HepG2 (cell line): ENCODE data around the gene RAB3D. TPM values are rescaled to one million over a fixed set of nuclear protein-coding genes. Genes with fewer than 3 reads are reported as not detected.

Experiments used
- ATAC-seq: fragments of 200-7000 bp; cut with Tn5 transposase; 3 replicates; pipeline ENCODE4 v1.9.1; 2020; ENCODE audit warnings: mild to moderate bottlenecking, moderate library complexity
- BruUV-seq: library from RNA; stranded (reverse); fragments of 400-500 nt; replicated peaks from 2 replicates; lab custom pipeline; 2021; lab: Mats Ljungman, UMichigan
- CTCF ChIA-PET: fragments of 300-600 bp; formaldehyde crosslinking; extraction: SDS; loops from one replicate; lab custom pipeline; 2021; ENCODE audit warnings: low total read pairs, inconsistent platforms, low intra/inter-chr PET ratio; lab: Yijun Ruan, JAX
- POLR2A ChIA-PET: fragments of 350-600 bp; sonication (Branson Sonifier 250); formaldehyde crosslinking; loops from one replicate; lab custom pipeline; 2020; ENCODE audit warnings: antibody characterized with exemption, inconsistent platforms; lab: Yijun Ruan, JAX
- DNase-seq: peaks from one replicate; pipeline ENCODE4 v3.0.0-alpha.2; 2015; ENCODE audit warnings: low spot score
- FAIRE-seq: peaks from 3 replicates; lab custom pipeline; 2011; peaks lifted over from hg19 to GRCh38; lab: Jason Lieb, UNC
- H2AFZ ChIP-seq: one replicate; pipeline ENCODE4 v1.6.1; 2011; ENCODE audit warnings: low read length, inconsistent platforms
- H3K27ac ChIP-seq: fragments of 300-600 bp; 3 replicates; pipeline ENCODE4 v1.8.0; 2011; ENCODE audit warnings: mixed run types, mild to moderate bottlenecking, mixed read lengths, low read length, inconsistent platforms; ENCODE audit not compliant: insufficient read depth; ENCODE audit errors: extremely low read length
- H3K27me3 ChIP-seq, 2 experiments: fragments of 200-600 bp in 1 of 2; 2 replicates in 1 of 2; 3 replicates in 1 of 2; pipeline versions ENCODE4 v1.6.0 to v1.8.0; 2011; ENCODE audit warnings: low read length in 2 of 2, mild to moderate bottlenecking in 2 of 2, moderate library complexity in 2 of 2, inconsistent platforms in 1 of 2; ENCODE audit not compliant: insufficient read depth in 2 of 2, control insufficient read depth in 1 of 2
- H3K36me3 ChIP-seq, 2 experiments: fragments of 200-600 bp in 1 of 2; replicated peaks in 1 of 2; 2 replicates in 1 of 2; 3 replicates in 1 of 2; pipeline versions ENCODE4 v1.5.1 to v1.8.0; 2011; ENCODE audit warnings: low read length in 2 of 2, inconsistent platforms in 1 of 2; ENCODE audit not compliant: insufficient read depth in 2 of 2, control insufficient read depth in 1 of 2
- H3K4me1 ChIP-seq: 2 replicates; pipeline ENCODE4 v1.5.1; 2012; ENCODE audit warnings: low read length, inconsistent platforms; ENCODE audit not compliant: insufficient read depth
- H3K4me2 ChIP-seq: 2 replicates; pipeline ENCODE4 v1.6.0; 2011; ENCODE audit warnings: low read depth, low read length, inconsistent platforms
- H3K4me3 ChIP-seq, 3 experiments: fragments of 200-600 bp in 1 of 3; sonication (generic), shearing (Covaris generic) in 1 of 3; replicated peaks in 1 of 3; 2 replicates each; pipeline ENCODE4 v1.5.1; 2011 to 2016; ENCODE audit warnings: low read length in 3 of 3, inconsistent platforms in 2 of 3, low read depth in 2 of 3, mild to moderate bottlenecking in 2 of 3, control low read depth in 1 of 3, mixed read lengths in 1 of 3; ENCODE audit not compliant: insufficient read depth in 1 of 3
- H3K79me2 ChIP-seq: one replicate; pipeline ENCODE4 v1.6.1; 2011; ENCODE audit warnings: low read length, inconsistent platforms; ENCODE audit not compliant: insufficient read depth
- H3K9ac ChIP-seq: 2 replicates; pipeline ENCODE4 v1.6.0; 2011; ENCODE audit warnings: mild to moderate bottlenecking, low read depth, low read length, inconsistent platforms; ENCODE audit not compliant: insufficient read depth
- H3K9me3 ChIP-seq: 2 replicates; pipeline ENCODE4 v1.5.1; 2012; ENCODE audit warnings: mild to moderate bottlenecking, low read length
- H4K20me1 ChIP-seq: 2 replicates; pipeline ENCODE4 v1.6.0; 2011; ENCODE audit warnings: inconsistent platforms, mild to moderate bottlenecking, low read length, moderate library complexity; ENCODE audit not compliant: insufficient read depth
- ELF1 ChIP-seq: sonication (generic); formaldehyde crosslinking; IDR thresholded peaks from 2 replicates; pipeline ENCODE4 v1.4.0; 2020; ENCODE audit warnings: missing genetic modification reagents
- FOXO1 ChIP-seq: sonication (generic); formaldehyde crosslinking; IDR thresholded peaks from 2 replicates; pipeline ENCODE4 v1.4.0; 2020; ENCODE audit warnings: missing genetic modification reagents
- HDAC6 ChIP-seq: fragments of 200-600 bp; sonication (generic); IDR thresholded peaks from 2 replicates; pipeline ENCODE4 v1.7.0; 2017; ENCODE audit warnings: mild to moderate bottlenecking, antibody characterized with exemption, low read length, low read depth
- KDM6A ChIP-seq: IDR thresholded peaks from 2 replicates; pipeline ENCODE4 v1.6.1; 2016; ENCODE audit warnings: low read depth
- KLF11 ChIP-seq: IDR thresholded peaks from 2 replicates; pipeline ENCODE4 v1.6.1; 2016; ENCODE audit warnings: missing compliant biosample characterization
- MATR3 ChIP-seq: sonication (generic); formaldehyde crosslinking; IDR thresholded peaks from 2 replicates; pipeline ENCODE4 v1.4.0; 2020; ENCODE audit warnings: missing genetic modification reagents
- MED1 ChIP-seq: sonication (generic); formaldehyde crosslinking; IDR thresholded peaks from 2 replicates; pipeline ENCODE4 v1.4.0; 2020; ENCODE audit warnings: missing genetic modification reagents
- NFYB ChIP-seq: sonication (generic); formaldehyde crosslinking; IDR thresholded peaks from 2 replicates; pipeline ENCODE4 v1.4.0; 2020; ENCODE audit warnings: missing genetic modification reagents
- PAXIP1 ChIP-seq: sonication (generic); formaldehyde crosslinking; conservative IDR thresholded peaks from 2 replicates; pipeline ENCODE4 v1.4.0; 2020; ENCODE audit warnings: mild to moderate bottlenecking, missing genetic modification reagents, moderate library complexity
- PCBP2 ChIP-seq: fragments of 200-400 bp; formaldehyde crosslinking; optimal IDR thresholded peaks from 2 replicates; pipeline ENCODE3; 2018; ENCODE audit warnings: low read length, low read depth; ENCODE audit not compliant: poor library complexity, severe bottlenecking
- PHF5A ChIP-seq: IDR thresholded peaks from one replicate; pipeline ENCODE4 v1.6.1; 2018; ENCODE audit warnings: low read depth, missing genetic modification reagents; ENCODE audit not compliant: unreplicated experiment
- RBAK ChIP-seq: sonication (generic); formaldehyde crosslinking; IDR thresholded peaks from 2 replicates; pipeline ENCODE4 v1.5.1; 2020; ENCODE audit warnings: mild to moderate bottlenecking, missing genetic modification reagents
- SMARCC2 ChIP-seq: fragments of 450-650 bp; IDR thresholded peaks from 2 replicates; pipeline ENCODE4 v1.6.1; 2017; ENCODE audit warnings: antibody characterized with exemption, mild to moderate bottlenecking
- TFAP4 ChIP-seq: sonication (generic); IDR thresholded peaks from 2 replicates; pipeline ENCODE4 v1.6.1; 2016; ENCODE audit warnings: low read depth, borderline replicate concordance
- WIZ ChIP-seq: sonication (generic); formaldehyde crosslinking; IDR thresholded peaks from 2 replicates; pipeline ENCODE4 v1.5.1; 2020; ENCODE audit warnings: mild to moderate bottlenecking, missing genetic modification reagents
- ZFP36L1 ChIP-seq: sonication (generic); formaldehyde crosslinking; IDR thresholded peaks from 2 replicates; pipeline ENCODE4 v1.8.0; 2022; ENCODE audit warnings: mild to moderate bottlenecking, missing genetic modification reagents, moderate library complexity
- ZNF180 ChIP-seq: sonication (generic); formaldehyde crosslinking; IDR thresholded peaks from 2 replicates; pipeline ENCODE4 v1.4.0; 2020; ENCODE audit warnings: low read depth, missing genetic modification reagents, borderline replicate concordance
- ZNF598 ChIP-seq: sonication (generic); formaldehyde crosslinking; IDR thresholded peaks from 2 replicates; pipeline ENCODE4 v1.5.1; 2020; ENCODE audit warnings: mild to moderate bottlenecking, missing genetic modification reagents, borderline replicate concordance
- WGBS: methylation state at CpG from one replicate; pipeline ENCODE4 v1.1.6; 2017; ENCODE audit warnings: low lambda C conversion rate; 5-methylcytosine and 5-hydroxymethylcytosine counted together
- in situ Hi-C: cut with HindIII; loops from 2 replicates; pipeline ENCODE4 v1.10.0; 2017; ENCODE audit warnings: low pct_unique_long_range_greater_than_20kb; ENCODE audit not compliant: extremely low pct_ligation_motif_present
- intact Hi-C: fragments of 100-400 bp; cut with micrococcal nuclease; formaldehyde crosslinking; loops from one replicate; pipeline ENCODE4 v1.10.0; 2022; ENCODE audit not compliant: unreplicated experiment
- polyA plus RNA-seq, 8 experiments: library from polyadenylated mRNA; depleted of rRNA in 3 of 8; stranded (reverse) in 7 of 8; unstranded in 1 of 8; fragments of >200 nt; fragmentation: Illumina TruSeq in 4 of 8; extraction: Trizol in 4 of 8; gene quantifications; 2 replicates each; pipeline versions ENCODE4 v1.2.1 to v1.2.3, GENCODE V29; 2011 to 2016; ENCODE audit warnings: low read depth in 4 of 8, missing spikeins in 1 of 8, mixed read lengths in 1 of 8; ENCODE audit not compliant: insufficient read depth in 1 of 8
- total RNA-seq, 5 experiments: library from RNA; depleted of rRNA; stranded (reverse); fragments of >200 nt; fragmentation: Illumina TruSeq; extraction: Trizol; gene quantifications; 2 replicates each; pipeline ENCODE4 v1.2.3, GENCODE V29; 2016; ENCODE audit warnings: low read depth in 1 of 5

The RAB3D gene
- total and polyA plus RNA-seq, 2 of the 13 experiments (the other 11 are each of a cell fraction or from before 2014, with no cell fraction given): 2.0 to 16.1 TPM

- Histone ChIP-seq H4K20me1 (no peaks in the 10 kb centered on the region), H3K4me1 (peaks cover 35% of the 10 kb centered on the region), H3K9me3 (no peaks in the 10 kb centered on the region), H3K36me3 (no peaks in the 10 kb centered on the region), H3K4me3 (peak overlapping the region; percentile 25 to 51 (median 47); a peak in 5 of 6 replicates), H3K4me2 (peak overlapping the region; percentile 68), H3K27ac (peak overlapping the region; percentile 45), H2AFZ (no peak overlapping the region), H3K79me2 (no peaks in the 10 kb centered on the region), H3K27me3 (no peaks in the 10 kb centered on the region), H3K9ac (no peak overlapping the region)
- 7% methylated on average over 6 of the region's 10 CpGs for WGBS
- ChIA-PET POLR2A (interaction anchor here (1.0 to 2.3 kb wide), 4 partner anchors 8 to 51 kb away, joined by 4 to 10 read pairs (median 4); partner anchors contain the start of genes CCDC159, RAB3D, SWSAP1 and TMEM205), CTCF (no interaction called here)
- DNase-seq (peak; percentile 86), FAIRE-seq (peak; percentile 86), ATAC-seq (peak; percentile 94)
- intact Hi-C loops (no loop called here), in situ Hi-C loops (no loop called here)
- BruUV-seq: no TSS peak
- TF ChIP-seq KDM6A (CRISPR knock-in tag) (0 out of 2 replicates have a peak, but pooled peaks have one; percentile 11), PHF5A (CRISPR knock-in tag) (no peak), MATR3 (CRISPR knock-in tag) (no peak), SMARCC2 (no peak), ZNF180 (CRISPR knock-in tag) (no peak), HDAC6 (no peak), NFYB (CRISPR knock-in tag) (no peak), MED1 (peak; percentile 76), KLF11 (CRISPR knock-in tag) (no peak), RBAK (CRISPR knock-in tag) (no peak), PAXIP1 (peak; percentile 78), ZFP36L1 (CRISPR knock-in tag) (no peak), ZNF598 (CRISPR knock-in tag) (no peak), PCBP2 (no peak), TFAP4 (no peak), WIZ (no peak), ELF1 (CRISPR knock-in tag) (0 out of 2 replicates have a peak, but pooled peaks have one; percentile 26), FOXO1 (CRISPR knock-in tag) (peak; percentile 29; the same call in 1 of the 2 replicates)
Observed at GRCh38 chr19:11324079-11324661, 15.3 kb downstream of the RAB3D start.
